Retina (tissue), 1 donor: ENCODE measurements around the gene ST6GALNAC4.

Experiments
- DNase-seq: peaks from one replicate; pipeline ENCODE4 v3.0.0-alpha.2; 2016

Gene ST6GALNAC4

GRCh38 chr9:127868278-127868902 lies 48.5 kb downstream of the ST6GALNAC4 start:
- no peak for DNase-seq

- DNase-seq, result no peak
Observed at GRCh38 chr9:127867356-127868277, 49.2 kb downstream of the ST6GALNAC4 start.

- no peak for DNase-seq
Observed at GRCh38 chr9:127866535-127866934, 50.3 kb downstream of the ST6GALNAC4 start.

- no peak for DNase-seq
Observed at GRCh38 chr9:127865645-127866464, 51.0 kb downstream of the ST6GALNAC4 start.

- DNase-seq, result no peak
Observed at GRCh38 chr9:127863191-127863621, 53.6 kb downstream of the ST6GALNAC4 start.

DNA sequence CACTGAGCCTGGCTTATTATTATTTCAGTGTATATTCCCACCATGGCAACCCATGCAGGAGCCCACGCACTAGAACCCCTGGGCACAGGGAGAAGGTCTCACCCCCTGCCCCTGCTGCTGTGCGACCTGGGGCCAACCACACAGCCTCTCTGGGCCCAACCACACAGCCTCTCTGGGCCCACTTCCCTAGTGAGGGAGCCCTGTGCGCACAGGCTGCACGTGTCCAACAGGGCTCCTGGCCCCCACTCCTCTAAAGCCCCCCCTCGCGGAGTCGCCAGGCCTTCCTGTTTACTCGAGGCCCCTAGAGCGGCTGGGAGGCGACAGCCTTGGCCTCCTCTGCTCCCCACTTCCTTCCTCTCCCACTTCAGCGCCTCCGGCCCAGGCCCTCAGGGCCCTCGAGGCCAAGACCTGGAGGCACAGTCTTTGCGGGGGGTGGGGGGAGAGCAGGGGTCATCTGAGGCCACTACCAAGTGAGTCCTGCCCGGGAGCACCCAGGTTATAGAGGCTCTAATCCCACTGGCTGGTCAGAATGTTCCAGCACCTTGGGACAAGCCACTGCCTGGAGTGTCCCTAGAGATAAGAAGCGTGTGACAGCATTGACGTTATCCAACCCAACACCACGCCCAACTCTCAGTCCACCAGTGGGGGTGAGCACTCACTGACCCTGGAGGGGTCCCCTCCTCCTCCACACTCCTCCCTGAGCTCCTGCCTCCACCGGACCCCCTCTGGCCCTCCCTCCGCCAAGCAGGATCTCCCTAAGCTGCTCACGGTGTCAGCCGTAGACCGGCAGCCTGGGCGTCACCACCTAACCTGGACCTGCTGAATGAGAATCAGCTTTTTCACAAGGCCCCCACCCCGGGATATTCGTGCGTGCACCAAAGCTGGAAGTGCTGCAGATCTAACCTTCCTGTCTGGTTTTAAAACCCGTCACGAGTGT lies 54.5 kb downstream of the ST6GALNAC4 start:
- peak; percentile 1 for DNase-seq

GRCh38 chr9:127860779-127861178 lies 56.1 kb downstream of the ST6GALNAC4 start:
- no peak for DNase-seq

DNA sequence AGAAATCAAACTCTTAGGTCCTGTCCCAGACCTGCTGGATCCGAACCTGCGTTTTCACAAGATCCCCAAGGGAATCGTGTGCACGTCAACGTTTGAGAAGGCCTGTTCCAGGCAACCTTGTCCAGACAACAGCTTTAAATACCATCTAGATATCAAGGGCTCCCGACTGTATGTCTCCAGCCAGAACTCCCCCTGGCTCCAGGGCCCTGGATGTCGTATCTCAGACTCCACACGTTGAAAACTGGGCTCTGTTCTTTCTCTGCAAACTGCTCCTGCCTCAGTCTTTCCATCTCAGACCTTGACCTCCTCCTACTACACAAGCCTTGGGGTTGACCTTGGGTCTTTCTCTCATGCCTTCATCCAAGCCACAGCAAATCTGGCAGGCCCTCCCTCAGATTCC lies 56.6 kb downstream of the ST6GALNAC4 start:
- no peak for DNase-seq

DNA sequence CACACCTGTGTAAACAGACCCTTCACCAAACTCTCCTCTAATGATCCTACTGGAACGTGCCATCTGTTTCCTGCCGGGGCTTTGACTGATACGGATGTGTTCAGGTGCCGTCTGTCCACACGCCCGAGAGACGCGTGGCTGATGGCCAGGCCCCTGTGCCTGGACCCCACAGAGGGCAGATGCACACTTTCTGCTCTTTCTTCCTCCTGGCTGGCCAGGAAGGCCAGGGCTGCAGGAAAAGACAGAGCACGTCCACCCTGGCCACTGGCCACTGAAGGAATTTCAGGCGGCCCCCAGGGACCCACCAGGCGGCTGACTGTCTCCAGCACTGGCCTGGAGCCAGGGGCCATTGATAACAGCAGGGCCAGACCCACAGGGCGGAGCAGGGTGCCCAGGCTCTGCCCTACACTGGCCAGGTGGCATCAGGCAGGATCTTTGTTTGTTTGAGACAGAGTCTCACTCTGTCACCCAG lies 58.8 kb downstream of the ST6GALNAC4 start:
- DNase-seq, result peak; percentile 1
